H9 (cell line): ENCODE data around the gene IL24. TPM values are rescaled to one million over a fixed set of nuclear protein-coding genes. Genes with fewer than 3 reads are reported as not detected.

ENCODE experiments used
- DNase-seq: peaks from one replicate; pipeline ENCODE4 v3.0.0-alpha.2; 2017
- H2AFZ ChIP-seq: one replicate; pipeline ENCODE4 v1.6.1; 2013; ENCODE audit warnings: mild to moderate bottlenecking, low read length, control low read depth, moderate library complexity
- H2AK5ac ChIP-seq: 2 replicates; pipeline ENCODE4 v1.6.1; 2013; ENCODE audit warnings: low read length, control low read depth, mixed read lengths; ENCODE audit not compliant: insufficient read length
- H2BK120ac ChIP-seq: one replicate; pipeline ENCODE4 v1.6.1; 2013; ENCODE audit warnings: low read depth, mild to moderate bottlenecking, low read length, control low read depth, inconsistent platforms; ENCODE audit not compliant: poor library complexity, severe bottlenecking
- H2BK12ac ChIP-seq: 2 replicates; pipeline ENCODE4 v1.6.1; 2013; ENCODE audit warnings: low read length, control low read depth, mixed read lengths, low read depth; ENCODE audit not compliant: insufficient read length
- H2BK15ac ChIP-seq: 2 replicates; pipeline ENCODE4 v1.6.1; 2013; ENCODE audit warnings: low read depth, low read length, control low read depth
- H2BK20ac ChIP-seq: one replicate; pipeline ENCODE4 v1.6.1; 2013; ENCODE audit warnings: low read depth, mild to moderate bottlenecking, low read length, control low read depth, inconsistent platforms; ENCODE audit not compliant: poor library complexity, severe bottlenecking
- H2BK5ac ChIP-seq: 2 replicates; pipeline ENCODE4 v1.6.1; 2013; ENCODE audit warnings: low read length, control low read depth, mixed read lengths; ENCODE audit not compliant: insufficient read length
- H3K14ac ChIP-seq: 2 replicates; pipeline ENCODE4 v1.6.1; 2013; ENCODE audit warnings: low read length, control low read depth; ENCODE audit not compliant: insufficient read depth
- H3K18ac ChIP-seq: 2 replicates; pipeline ENCODE4 v1.6.1; 2013; ENCODE audit warnings: low read depth, mild to moderate bottlenecking, mixed read lengths, low read length, control low read depth; ENCODE audit not compliant: insufficient read length
- H3K23ac ChIP-seq: 2 replicates; pipeline ENCODE4 v1.6.1; 2013; ENCODE audit warnings: low read length, control low read depth, mixed read lengths, low read depth; ENCODE audit not compliant: insufficient read length
- H3K23me2 ChIP-seq: 2 replicates; pipeline ENCODE4 v1.6.1; 2013; ENCODE audit warnings: low read depth, mild to moderate bottlenecking, mixed read lengths, low read length, control low read depth; ENCODE audit not compliant: insufficient read length, poor library complexity, severe bottlenecking
- H3K27ac ChIP-seq: 2 replicates; pipeline ENCODE4 v1.5.1; 2013; ENCODE audit warnings: low read length, control low read depth, mixed read lengths, low read depth; ENCODE audit not compliant: insufficient read length
- H3K27me3 ChIP-seq: 2 replicates; pipeline ENCODE4 v1.6.1; 2013; ENCODE audit warnings: low read length, control low read depth, inconsistent platforms; ENCODE audit not compliant: insufficient read depth
- H3K4ac ChIP-seq: 2 replicates; pipeline ENCODE4 v1.6.1; 2013; ENCODE audit warnings: low read depth, mild to moderate bottlenecking, control low read depth, inconsistent platforms, low read length, moderate library complexity
- H3K4me1 ChIP-seq: 2 replicates; pipeline ENCODE4 v1.6.1; 2013; ENCODE audit warnings: low read length, control low read depth, inconsistent platforms; ENCODE audit not compliant: insufficient read depth
- H3K4me2 ChIP-seq: 2 replicates; pipeline ENCODE4 v1.6.1; 2013; ENCODE audit warnings: low read length, control low read depth, mixed read lengths; ENCODE audit not compliant: insufficient read length, insufficient read depth
- H3K56ac ChIP-seq: 2 replicates; pipeline ENCODE4 v1.6.1; 2013; ENCODE audit warnings: low read depth, mild to moderate bottlenecking, mixed read lengths, low read length, control low read depth; ENCODE audit not compliant: insufficient read length
- H3K79me1 ChIP-seq: 2 replicates; pipeline ENCODE4 v1.6.1; 2013; ENCODE audit warnings: low read depth, mild to moderate bottlenecking, moderate library complexity, low read length, control low read depth, inconsistent platforms; ENCODE audit not compliant: insufficient read depth, poor library complexity, severe bottlenecking
- H3K79me2 ChIP-seq: 2 replicates; pipeline ENCODE4 v1.6.1; 2013; ENCODE audit warnings: low read length, control low read depth, inconsistent platforms; ENCODE audit not compliant: insufficient read depth
- H3K9ac ChIP-seq: 2 replicates; pipeline ENCODE4 v1.6.1; 2013; ENCODE audit warnings: low read length, control low read depth, mixed read lengths; ENCODE audit not compliant: insufficient read length; ENCODE audit errors: extremely low read depth
- H3K9me3 ChIP-seq: one replicate; pipeline ENCODE4 v1.6.1; 2013; ENCODE audit warnings: low read depth, low read length, inconsistent platforms; ENCODE audit not compliant: control insufficient read depth
- H3T11ph ChIP-seq: one replicate; pipeline ENCODE4 v1.6.1; 2013; ENCODE audit warnings: mild to moderate bottlenecking, low read length, control low read depth, inconsistent platforms
- H4K20me1 ChIP-seq: one replicate; pipeline ENCODE4 v1.6.1; 2013; ENCODE audit not compliant: control insufficient read depth, insufficient read length, insufficient read depth
- H4K5ac ChIP-seq: 2 replicates; pipeline ENCODE4 v1.6.1; 2013; ENCODE audit warnings: low read depth, mild to moderate bottlenecking, mixed read lengths, low read length, control low read depth; ENCODE audit not compliant: insufficient read length
- H4K8ac ChIP-seq: replicated peaks from 2 replicates; pipeline ENCODE4 v1.6.1; 2013; ENCODE audit warnings: low read length, control low read depth, mixed read lengths, low read depth; ENCODE audit not compliant: insufficient read length
- H4K91ac ChIP-seq: 2 replicates; pipeline ENCODE4 v1.6.1; 2013; ENCODE audit warnings: low read depth, mild to moderate bottlenecking, moderate library complexity, mixed read lengths, low read length, control low read depth; ENCODE audit not compliant: insufficient read length
- H3K27ac Mint-ChIP-seq, 3 experiments: 2 replicates in 2 of 3; 3 replicates in 1 of 3; pipeline ENCODE4 v1.8.0; 2020 to 2021; ENCODE audit warnings: mixed read lengths in 3 of 3, mild to moderate bottlenecking in 1 of 3, moderate library complexity in 1 of 3
- H3K27me3 Mint-ChIP-seq: 2 replicates; pipeline ENCODE4 v1.8.0; 2021; ENCODE audit warnings: low read depth, mild to moderate bottlenecking, moderate library complexity, mixed read lengths
- H3K36me3 Mint-ChIP-seq, 3 experiments: 2 replicates in 2 of 3; 3 replicates in 1 of 3; pipeline ENCODE4 v1.8.0; 2020 to 2021; ENCODE audit warnings: low read depth in 3 of 3, mixed read lengths in 3 of 3; ENCODE audit not compliant: insufficient read depth in 1 of 3
- H3K4me1 Mint-ChIP-seq, 2 experiments: 2 replicates each; pipeline ENCODE4 v1.8.0; 2020; ENCODE audit warnings: mixed read lengths in 2 of 2
- H3K4me3 Mint-ChIP-seq, 2 experiments: 2 replicates in 1 of 2; 3 replicates in 1 of 2; pipeline ENCODE4 v1.8.0; 2020 to 2021; ENCODE audit warnings: mild to moderate bottlenecking in 2 of 2, mixed read lengths in 2 of 2, moderate library complexity in 1 of 2
- H3K9me3 Mint-ChIP-seq, 2 experiments: 2 replicates in 1 of 2; 3 replicates in 1 of 2; pipeline ENCODE4 v1.8.0; 2020; ENCODE audit warnings: mild to moderate bottlenecking in 2 of 2, mixed read lengths in 2 of 2, moderate library complexity in 1 of 2
- CTCF ChIP-seq: fragments of 200-600 bp; sonication (generic); conservative IDR thresholded peaks from 3 replicates; pipeline ENCODE4 v1.8.0; 2021; ENCODE audit warnings: antibody characterized with exemption, mild to moderate bottlenecking
- WGBS: extraction: QIAGEN DNeasy Blood & Tissue Kit; methylation state at CpG from one replicate; pipeline ENCODE4 v1.1.7; 2013; ENCODE audit warnings: missing lambda C conversion rate, low lambda C conversion rate, mixed read lengths; ENCODE audit not compliant: insufficient read length; ENCODE audit errors: extremely low coverage; 5-methylcytosine and 5-hydroxymethylcytosine counted together
- total RNA-seq: library from RNA; stranded (reverse); gene quantifications from 2 replicates; pipeline ENCODE4 v1.2.1, GENCODE V29; 2021

Gene IL24
- total RNA-seq, 1 experiment from 2014 or later: not detected

GRCh38 chr1:206907304-206907991, 10.2 kb downstream of the IL24 start:
- H3K79me1 ChIP-seq: no peaks in the 10 kb centered on the region
- H3K23me2 ChIP-seq: peaks cover 6% of the 10 kb centered on the region
- H3K18ac ChIP-seq: no peak overlapping the region
- Mint-ChIP-seq H3K27ac (no peak overlapping the region), H3K4me3 (no peak overlapping the region; a peak in 1 of 5 replicates), H3K36me3 (no peaks in the 10 kb centered on the region; a peak in 1 of 7 replicates), H3K27me3 (peaks cover 62% of the 10 kb centered on the region), H3K4me1 (peaks cover 5 to 20% of the 10 kb centered on the region in 2 experiments), H3K9me3 (no peaks in the 10 kb centered on the region; a peak in 1 of 5 replicates)
- peaks cover 11% of the 10 kb centered on the region; the same call in 1 of the 2 replicates for H3K27me3 ChIP-seq
- H3K79me2 ChIP-seq: no peaks in the 10 kb centered on the region
- peak; percentile 59 for TF ChIP-seq CTCF
- no peak overlapping the region for H2BK20ac ChIP-seq
- no peak overlapping the region for H3K14ac ChIP-seq
- no peak overlapping the region for H3T11ph ChIP-seq
- H3K4me2 ChIP-seq: no peak overlapping the region
- no peak overlapping the region for H2AK5ac ChIP-seq
- peak; percentile 54 for DNase-seq
- no peaks in the 10 kb centered on the region for H3K9me3 ChIP-seq
- H2BK15ac ChIP-seq: no peak overlapping the region
- no peak overlapping the region for H4K8ac ChIP-seq
- H4K20me1 ChIP-seq: no peaks in the 10 kb centered on the region
- H2AFZ ChIP-seq: no peak overlapping the region
- H2BK5ac ChIP-seq: no peak overlapping the region
- H3K23ac ChIP-seq: no peak overlapping the region
- H3K56ac ChIP-seq: no peak overlapping the region
- H3K9ac ChIP-seq: no peak overlapping the region
- no peak overlapping the region for H3K4ac ChIP-seq
- H2BK12ac ChIP-seq: no peak overlapping the region
- H4K5ac ChIP-seq: no peak overlapping the region
- no peak overlapping the region for H2BK120ac ChIP-seq
- H3K4me1 ChIP-seq: 0 out of 2 replicates have a peak, but pooled peaks cover 3% of the 10 kb centered on the region
- H4K91ac ChIP-seq: no peak overlapping the region
- no peak overlapping the region for H3K27ac ChIP-seq
- WGBS: no CpG with 5 or more reads among the region's 23 CpGs
